ENCODE measurements around the gene RXRA. TPM values are rescaled to one million over a fixed set of nuclear protein-coding genes. Genes with fewer than 3 reads are reported as not detected.

The RXRA gene
- total and polyA plus RNA-seq, 2 of the 13 experiments (the other 11 are each of a cell fraction or from before 2014, with no cell fraction given): 18.9 to 29.2 TPM

DNA sequence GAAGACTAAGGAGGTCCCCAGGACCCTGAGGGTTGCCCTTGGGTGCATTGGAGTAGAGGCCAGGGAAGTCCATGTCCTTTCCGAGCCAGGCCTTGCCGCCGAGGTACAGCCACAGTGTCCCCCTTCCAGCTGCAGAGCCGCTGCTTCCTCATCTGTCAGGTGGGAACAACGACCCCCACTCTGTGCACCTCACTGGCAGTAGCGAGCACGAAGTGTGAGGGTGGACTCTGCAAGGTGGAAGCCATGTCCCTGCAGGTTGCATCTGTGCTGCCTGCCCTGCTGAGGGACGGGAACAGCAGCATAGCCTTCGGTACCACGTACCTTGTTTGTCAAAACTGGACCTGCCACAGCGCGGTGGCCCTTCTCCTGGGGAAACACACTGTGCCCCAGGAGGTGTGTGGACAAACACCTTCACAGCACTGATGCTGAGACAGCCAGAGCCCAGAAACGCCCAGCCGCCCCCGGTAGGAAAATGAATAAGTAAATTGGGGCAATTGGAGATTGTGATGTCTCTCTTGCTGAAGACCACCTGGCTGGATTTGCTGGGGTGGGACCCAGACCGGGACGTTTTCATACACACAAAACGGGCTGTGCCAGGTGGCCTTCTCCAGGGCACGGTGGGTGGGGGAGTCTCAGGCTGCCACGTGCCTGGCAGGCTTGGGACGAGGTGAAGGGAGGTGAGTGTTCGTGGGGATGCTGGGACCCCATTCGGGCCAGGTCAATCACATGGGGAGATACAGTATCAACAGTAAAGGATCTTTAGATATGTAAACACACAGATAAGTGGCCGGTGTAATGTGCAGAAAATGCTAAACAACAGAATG is 157.3 kb downstream of the RXRA start (continued):
- no peak for TF ChIP-seq ZNF264 (CRISPR knock-in tag; IDR thresholded peaks at IDR 0.05)
- TF ChIP-seq, protein P1, sequence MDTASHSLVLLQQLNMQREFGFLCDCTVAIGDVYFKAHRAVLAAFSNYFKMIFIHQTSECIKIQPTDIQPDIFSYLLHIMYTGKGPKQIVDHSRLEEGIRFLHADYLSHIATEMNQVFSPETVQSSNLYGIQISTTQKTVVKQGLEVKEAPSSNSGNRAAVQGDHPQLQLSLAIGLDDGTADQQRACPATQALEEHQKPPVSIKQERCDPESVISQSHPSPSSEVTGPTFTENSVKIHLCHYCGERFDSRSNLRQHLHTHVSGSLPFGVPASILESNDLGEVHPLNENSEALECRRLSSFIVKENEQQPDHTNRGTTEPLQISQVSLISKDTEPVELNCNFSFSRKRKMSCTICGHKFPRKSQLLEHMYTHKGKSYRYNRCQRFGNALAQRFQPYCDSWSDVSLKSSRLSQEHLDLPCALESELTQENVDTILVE (CRISPR knock-in tag; IDR thresholded peaks at IDR 0.05): no peak
- TF ChIP-seq HMGXB4 (CRISPR knock-in tag; IDR thresholded peaks at IDR 0.05; ENCODE audit: borderline replicate concordance in 1 of 2, low read depth in 1 of 2): no peak
- TF ChIP-seq CHD2 (IDR thresholded peaks at IDR 0.05; ENCODE audit: low read depth, low read length): no peak
- TF ChIP-seq TEAD3 (CRISPR knock-in tag; optimal IDR thresholded peaks at IDR 0.05; ENCODE audit: borderline replicate concordance): no peak
- TF ChIP-seq HBP1 (CRISPR knock-in tag; IDR thresholded peaks at IDR 0.05; ENCODE audit: low read depth): no peak
- no peak for TF ChIP-seq THRA (CRISPR knock-in tag; IDR thresholded peaks at IDR 0.05; ENCODE audit: borderline replicate concordance)
- TF ChIP-seq ZNF724P (CRISPR knock-in tag; IDR thresholded peaks at IDR 0.05; ENCODE audit: borderline replicate concordance): no peak
